Activated CD8-positive, alpha-beta T cell treated with anti-CD3 and anti-CD28 coated beads for 36 hours (primary cell): ENCODE measurements around the gene CELF2. TPM values are rescaled to one million over a fixed set of nuclear protein-coding genes. Genes with fewer than 3 reads are reported as not detected.

ENCODE experiments used
- ATAC-seq: fragments of 200-7000 bp; cut with Tn5 transposase; one replicate; pipeline ENCODE4 v1.10.0; 2021; ENCODE audit warnings: mild to moderate bottlenecking, moderate library complexity
- CTCF ChIA-PET: fragments of 350-600 bp; sonication (Branson Sonifier 250); formaldehyde crosslinking; loops from one replicate; lab custom pipeline; 2021; ENCODE audit warnings: antibody characterized with exemption; lab: Charles Lee
- POLR2A ChIA-PET: fragments of 350-600 bp; sonication (Branson Sonifier 250); formaldehyde crosslinking; loops from one replicate; lab custom pipeline; 2021; ENCODE audit warnings: antibody characterized with exemption; lab: Charles Lee
- DNase-seq: peaks from one replicate; pipeline ENCODE4 v3.0.0-alpha.2; 2020
- H3K27ac Mint-ChIP-seq: one replicate; pipeline ENCODE4 v1.8.0; 2021; ENCODE audit warnings: mild to moderate bottlenecking, mixed read lengths
- H3K27me3 Mint-ChIP-seq: one replicate; pipeline ENCODE4 v1.8.0; 2021; ENCODE audit warnings: mixed read lengths
- H3K36me3 Mint-ChIP-seq: one replicate; pipeline ENCODE4 v1.8.0; 2021; ENCODE audit warnings: low read depth, mixed read lengths
- H3K4me1 Mint-ChIP-seq: one replicate; pipeline ENCODE4 v1.8.0; 2021; ENCODE audit warnings: low read depth, mixed read lengths
- H3K4me3 Mint-ChIP-seq: one replicate; pipeline ENCODE4 v1.8.0; 2021; ENCODE audit warnings: mild to moderate bottlenecking, moderate library complexity, mixed read lengths
- H3K9me3 Mint-ChIP-seq: one replicate; pipeline ENCODE4 v1.8.0; 2021; ENCODE audit warnings: mixed read lengths
- intact Hi-C: fragments of 100-400 bp; cut with micrococcal nuclease; formaldehyde crosslinking; loops from one replicate; pipeline ENCODE4 v1.10.0; 2022
- total RNA-seq, 2 experiments: library from RNA; stranded (reverse); gene quantifications; one replicate each; pipeline ENCODE4 v1.2.3, GENCODE V29; 2021
- TF ChIP-seq, protein P1 (sequence below): fragments of 200-600 bp; IDR thresholded peaks from one replicate; pipeline ENCODE4 v1.8.0; 2022; ENCODE audit warnings: antibody characterized with exemption, mild to moderate bottlenecking

CELF2 gene
- total RNA-seq, 2 experiments from 2014 or later = 132 to 133 TPM

DNA sequence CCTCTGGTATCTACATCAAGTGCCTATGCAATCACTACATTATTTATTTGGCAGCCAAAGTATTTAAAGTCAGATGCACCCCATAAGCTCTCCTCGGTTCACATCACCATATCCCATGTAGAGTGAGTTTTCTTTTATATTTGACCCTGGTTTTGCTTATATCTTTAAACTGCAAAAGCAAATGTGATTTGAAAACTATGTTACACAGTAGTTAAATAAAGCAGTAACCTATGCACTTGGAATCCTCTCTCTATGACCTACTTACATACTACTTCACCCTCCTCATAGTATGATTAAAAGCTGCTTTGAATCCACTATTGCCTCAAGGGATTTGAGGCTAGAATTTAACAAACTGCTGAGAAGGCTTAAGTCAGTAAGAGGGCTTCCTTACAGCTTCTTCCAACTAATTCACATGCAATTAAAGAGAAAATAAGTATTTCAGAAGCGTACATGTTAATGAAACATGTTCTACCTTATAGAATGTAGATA is 2.2 kb upstream of the CELF2 start:
- Mint-ChIP-seq H3K36me3 (no peaks in the 10 kb centered on the region), H3K27ac (no peak overlapping the region), H3K9me3 (no peaks in the 10 kb centered on the region), H3K4me1 (peaks cover 13% of the 10 kb centered on the region), H3K4me3 (no peak overlapping the region), H3K27me3 (peaks cover 70% of the 10 kb centered on the region)
- ChIA-PET CTCF (interaction anchor here (1.0 to 1.1 kb wide), 3 partner anchors 8 to 62 kb away, joined by 3 to 4 read pairs (median 3); no protein-coding TSS in a partner anchor), POLR2A (interaction anchor here (0.6 kb wide), 2 partner anchors 333 to 1571 kb away, joined by 3 to 4 read pairs; no protein-coding TSS in a partner anchor)
- intact Hi-C loops = no loop called here
- ATAC-seq = no peak
- TF ChIP-seq, protein P1, sequence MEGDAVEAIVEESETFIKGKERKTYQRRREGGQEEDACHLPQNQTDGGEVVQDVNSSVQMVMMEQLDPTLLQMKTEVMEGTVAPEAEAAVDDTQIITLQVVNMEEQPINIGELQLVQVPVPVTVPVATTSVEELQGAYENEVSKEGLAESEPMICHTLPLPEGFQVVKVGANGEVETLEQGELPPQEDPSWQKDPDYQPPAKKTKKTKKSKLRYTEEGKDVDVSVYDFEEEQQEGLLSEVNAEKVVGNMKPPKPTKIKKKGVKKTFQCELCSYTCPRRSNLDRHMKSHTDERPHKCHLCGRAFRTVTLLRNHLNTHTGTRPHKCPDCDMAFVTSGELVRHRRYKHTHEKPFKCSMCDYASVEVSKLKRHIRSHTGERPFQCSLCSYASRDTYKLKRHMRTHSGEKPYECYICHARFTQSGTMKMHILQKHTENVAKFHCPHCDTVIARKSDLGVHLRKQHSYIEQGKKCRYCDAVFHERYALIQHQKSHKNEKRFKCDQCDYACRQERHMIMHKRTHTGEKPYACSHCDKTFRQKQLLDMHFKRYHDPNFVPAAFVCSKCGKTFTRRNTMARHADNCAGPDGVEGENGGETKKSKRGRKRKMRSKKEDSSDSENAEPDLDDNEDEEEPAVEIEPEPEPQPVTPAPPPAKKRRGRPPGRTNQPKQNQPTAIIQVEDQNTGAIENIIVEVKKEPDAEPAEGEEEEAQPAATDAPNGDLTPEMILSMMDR = no peak
- no peak for DNase-seq

DNA sequence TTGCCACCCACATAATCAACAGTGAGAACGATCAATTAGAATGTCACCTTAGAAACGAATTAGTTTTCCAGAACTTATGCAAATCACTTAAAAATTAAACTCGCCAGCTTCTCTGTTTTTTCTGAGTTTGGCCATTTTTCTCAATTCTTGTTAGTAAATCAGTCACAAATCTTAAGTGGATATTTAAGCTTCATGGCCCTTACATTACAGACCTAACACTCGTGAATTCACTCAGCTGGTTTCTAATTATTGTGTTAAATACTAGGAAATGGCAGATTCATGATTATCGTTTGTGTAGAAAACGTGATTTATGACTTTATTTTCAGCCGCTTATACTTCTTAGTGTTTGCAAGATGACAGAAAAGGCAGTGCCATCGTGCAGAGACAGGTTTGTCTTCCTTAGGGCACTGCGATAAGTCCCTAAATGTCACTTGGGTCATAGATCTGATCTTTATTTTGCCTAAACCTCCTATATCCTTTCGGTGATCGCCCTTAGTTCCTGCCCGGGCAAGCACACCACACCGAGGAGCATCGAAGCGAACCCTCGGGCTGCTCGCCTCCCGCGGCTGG is 587 bp upstream of the CELF2 start:
- TF ChIP-seq, protein P1 = no peak
- peak; percentile 36 for ATAC-seq
- CTCF ChIA-PET = interaction anchor here (0.6 kb wide), 1 partner anchor 231 kb away, joined by 3 read pairs; no protein-coding TSS in a partner anchor

DNA sequence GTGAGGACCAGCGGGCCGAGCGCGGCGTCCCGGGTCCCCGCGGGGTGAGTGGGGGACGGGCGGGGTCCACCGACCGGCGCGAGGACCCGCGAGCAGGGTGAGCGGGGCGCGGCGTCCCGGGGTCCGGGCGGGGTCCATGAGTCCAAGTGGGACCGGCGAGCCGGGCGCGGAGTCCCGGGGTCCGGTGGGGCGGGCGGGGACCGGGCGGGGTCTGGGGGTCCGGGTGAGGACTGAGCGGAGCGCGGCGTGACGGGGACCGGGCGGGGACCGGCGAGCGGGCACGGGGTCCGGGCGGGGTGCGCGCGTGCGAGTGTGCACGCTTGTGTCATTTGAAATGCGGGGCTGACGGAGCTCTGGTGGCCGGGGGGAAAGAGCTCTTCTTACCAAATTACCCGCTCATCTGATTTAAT is 765 bp downstream of the CELF2 start:
- Mint-ChIP-seq H3K27me3 (peaks cover 77% of the 10 kb centered on the region), H3K9me3 (no peaks in the 10 kb centered on the region), H3K4me3 (peak overlapping the region; percentile 78), H3K27ac (no peak overlapping the region), H3K4me1 (peaks cover 10% of the 10 kb centered on the region), H3K36me3 (no peaks in the 10 kb centered on the region)
- ATAC-seq = peak; percentile 15
- ChIA-PET CTCF (interaction anchor here (2.0 kb wide), 1 partner anchor 17 kb away, joined by 9 read pairs; no protein-coding TSS in a partner anchor), POLR2A (no interaction called here)
- peak; percentile 22 for DNase-seq
- TF ChIP-seq, protein P1 = no peak
- intact Hi-C loops = no loop called here

More for the DNA sequence above, 587 bp upstream of the CELF2 start:
- no peaks in the 10 kb centered on the region for H3K36me3 Mint-ChIP-seq
- H3K9me3 Mint-ChIP-seq = no peaks in the 10 kb centered on the region
- POLR2A ChIA-PET = no interaction called here
- peak overlapping the region; percentile 68 for H3K4me3 Mint-ChIP-seq
- peaks cover 78% of the 10 kb centered on the region for H3K27me3 Mint-ChIP-seq
- peaks cover 13% of the 10 kb centered on the region for H3K4me1 Mint-ChIP-seq
- no peak for DNase-seq
- intact Hi-C loops = no loop called here
- H3K27ac Mint-ChIP-seq = no peak overlapping the region

DNA sequence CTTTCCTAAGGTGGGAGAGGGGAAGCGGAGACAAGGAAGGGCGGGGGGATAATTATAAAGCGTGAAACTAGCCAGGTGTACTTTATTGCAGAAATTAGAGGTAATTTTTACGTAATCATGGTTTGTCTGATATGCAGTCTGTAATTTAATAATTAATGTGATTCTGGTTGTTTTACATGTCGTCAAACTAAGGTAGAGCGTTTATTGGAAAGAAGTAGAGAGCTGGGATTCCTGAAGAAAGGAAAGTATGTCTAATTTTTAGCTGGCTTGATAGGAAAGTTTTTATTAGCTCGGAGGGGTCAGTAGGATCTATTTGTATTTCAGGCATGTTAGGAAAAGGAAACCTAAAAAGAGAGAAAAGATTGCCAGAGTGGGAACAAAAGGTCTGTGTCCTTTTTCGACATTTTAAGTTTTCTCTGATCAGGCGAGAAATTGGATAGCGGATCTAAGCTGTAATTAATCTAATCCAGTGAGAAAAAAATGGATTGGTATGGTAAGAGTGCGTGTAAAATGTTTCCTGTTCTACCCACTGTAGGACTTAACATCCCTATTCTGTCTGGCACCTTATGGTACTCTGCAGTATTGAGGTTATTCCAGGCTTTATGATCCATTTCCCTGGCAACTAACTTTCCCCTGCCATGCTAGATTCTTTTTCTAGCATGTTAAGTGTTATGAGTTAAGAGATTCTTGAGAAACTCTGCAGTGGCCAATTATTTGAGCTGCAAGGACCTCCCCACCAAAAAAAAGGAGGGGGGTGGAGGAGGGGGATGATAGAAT is 1.4 kb downstream of the CELF2 start:
- intact Hi-C loops = no loop called here
- ATAC-seq = no peak
- peaks cover 73% of the 10 kb centered on the region for H3K27me3 Mint-ChIP-seq
- TF ChIP-seq, protein P1 = no peak
- H3K4me1 Mint-ChIP-seq = peaks cover 10% of the 10 kb centered on the region
- DNase-seq = no peak
- H3K4me3 Mint-ChIP-seq = peak overlapping the region; percentile 78
- no peak overlapping the region for H3K27ac Mint-ChIP-seq
- no peaks in the 10 kb centered on the region for H3K9me3 Mint-ChIP-seq
- CTCF ChIA-PET = interaction anchor here (2.0 kb wide), 1 partner anchor 16 kb away, joined by 9 read pairs; no protein-coding TSS in a partner anchor
- POLR2A ChIA-PET = no interaction called here
- no peaks in the 10 kb centered on the region for H3K36me3 Mint-ChIP-seq
